ENCODE data around the gene HMG20B. TPM values are rescaled to one million over a fixed set of nuclear protein-coding genes. Genes with fewer than 3 reads are reported as not detected.
A peak's percentile ranks its signal among the peaks of the same experiment; 100 is the strongest.

Gene HMG20B
- total RNA-seq, 4 donors from 2014 or later: 56.1 to 77.6 (median 76.9) TPM

DNA sequence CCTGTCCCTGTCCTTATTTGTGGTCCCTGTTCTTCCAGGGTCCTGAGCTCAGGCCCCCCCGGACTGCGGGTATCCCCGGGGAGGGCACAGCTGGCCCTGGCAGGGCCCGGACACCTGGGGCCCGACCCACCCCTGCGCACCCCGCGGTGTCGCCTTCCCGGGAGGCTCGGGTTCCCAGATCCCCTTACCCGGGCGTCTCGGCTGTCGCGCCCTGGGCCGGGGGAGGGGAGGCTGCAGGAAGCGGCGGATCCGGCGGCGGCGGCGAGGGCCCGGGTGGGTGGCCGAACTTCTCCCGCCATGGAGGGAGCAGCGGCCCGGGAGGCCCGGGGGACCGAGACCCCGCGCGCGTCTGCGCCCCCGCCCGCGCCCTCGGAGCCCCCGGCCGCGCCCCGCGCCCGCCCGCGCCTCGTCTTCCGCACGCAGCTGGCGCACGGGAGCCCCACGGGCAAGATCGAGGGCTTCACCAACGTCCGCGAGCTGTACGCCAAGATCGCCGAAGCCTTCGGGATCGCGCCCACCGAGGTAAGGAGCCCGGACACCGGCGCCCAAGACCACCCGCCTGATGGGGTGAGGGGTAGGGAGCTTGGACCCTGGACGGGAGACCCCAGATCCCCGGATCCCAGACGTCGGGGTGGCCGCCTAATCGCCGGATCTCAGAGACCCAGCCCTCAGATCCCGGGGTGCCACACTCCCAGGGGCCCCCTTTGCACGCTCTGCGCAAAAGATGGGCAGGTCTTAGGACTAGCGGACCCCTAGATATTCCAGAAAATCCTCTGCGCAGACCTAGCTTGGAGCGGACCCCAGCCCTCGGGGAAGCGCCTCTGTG lies 12.8 kb downstream of the HMG20B start, which contains the start of gene GIPC3:
Gene GIPC3 (plus strand): TSS at position 178 of the 826 bp plus-strand sequence. CDS start 120 bp downstream, at position 298.
- WGBS, 2 donors: 0 to 26% methylated on average over 5 to 7 of the region's 84 CpGs
- DNase-seq: no peak
- H3K36me3 ChIP-seq: no peaks in the 10 kb centered on the region
- intact Hi-C loops (cut with DNase I): no loop called here
- H3K4me3 ChIP-seq: peak within 1 kb of the TSS in 3 of 4 donors; percentile 40 to 62 (median 43)
- H3K4me1 ChIP-seq: peaks cover 5 to 24% (median 11%) of the 10 kb centered on the region in 3 donors
- no peaks in the 10 kb centered on the region for H3K9me3 ChIP-seq
- TF ChIP-seq POLR2A (IDR thresholded peaks at IDR 0.05): no peak
- TF ChIP-seq, protein P1, sequence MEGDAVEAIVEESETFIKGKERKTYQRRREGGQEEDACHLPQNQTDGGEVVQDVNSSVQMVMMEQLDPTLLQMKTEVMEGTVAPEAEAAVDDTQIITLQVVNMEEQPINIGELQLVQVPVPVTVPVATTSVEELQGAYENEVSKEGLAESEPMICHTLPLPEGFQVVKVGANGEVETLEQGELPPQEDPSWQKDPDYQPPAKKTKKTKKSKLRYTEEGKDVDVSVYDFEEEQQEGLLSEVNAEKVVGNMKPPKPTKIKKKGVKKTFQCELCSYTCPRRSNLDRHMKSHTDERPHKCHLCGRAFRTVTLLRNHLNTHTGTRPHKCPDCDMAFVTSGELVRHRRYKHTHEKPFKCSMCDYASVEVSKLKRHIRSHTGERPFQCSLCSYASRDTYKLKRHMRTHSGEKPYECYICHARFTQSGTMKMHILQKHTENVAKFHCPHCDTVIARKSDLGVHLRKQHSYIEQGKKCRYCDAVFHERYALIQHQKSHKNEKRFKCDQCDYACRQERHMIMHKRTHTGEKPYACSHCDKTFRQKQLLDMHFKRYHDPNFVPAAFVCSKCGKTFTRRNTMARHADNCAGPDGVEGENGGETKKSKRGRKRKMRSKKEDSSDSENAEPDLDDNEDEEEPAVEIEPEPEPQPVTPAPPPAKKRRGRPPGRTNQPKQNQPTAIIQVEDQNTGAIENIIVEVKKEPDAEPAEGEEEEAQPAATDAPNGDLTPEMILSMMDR (IDR thresholded peaks at IDR 0.05): no peak
- H3K27ac ChIP-seq: peak within 1 kb of the TSS in 3 of 4 donors; percentile 34 to 66 (median 42)
- peaks cover 0 to 30% (median 7%) of the 10 kb centered on the region in 4 donors for H3K27me3 ChIP-seq

DNA sequence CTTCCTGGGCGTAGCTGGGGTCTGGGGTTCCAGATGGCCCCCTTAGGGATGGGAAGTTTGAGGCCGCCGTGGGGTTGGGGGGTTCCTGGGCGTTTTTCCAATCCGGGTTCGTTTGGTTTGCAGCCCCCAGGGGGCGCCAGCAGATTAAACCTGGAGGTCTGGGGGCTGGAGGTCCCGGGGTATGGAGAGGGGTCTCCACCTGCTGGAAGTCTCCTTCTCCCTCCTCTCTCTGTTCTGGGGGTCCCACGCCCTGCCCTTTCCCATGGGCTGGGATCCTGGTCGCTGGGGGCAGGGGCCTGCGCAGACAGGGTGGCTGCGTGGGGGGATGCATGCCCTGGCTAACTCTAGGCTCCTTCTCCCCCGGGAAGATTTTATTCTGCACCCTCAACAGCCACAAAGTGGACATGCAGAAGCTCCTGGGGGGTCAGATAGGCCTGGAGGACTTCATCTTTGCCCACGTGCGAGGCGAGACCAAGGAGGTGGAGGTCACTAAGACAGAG lies 13.4 kb downstream of the HMG20B start:
- intact Hi-C loops (cut with DNase I): no loop called here
- H3K9me3 ChIP-seq: peaks cover 0 to 4% (median 0%) of the 10 kb centered on the region in 3 donors
- peak overlapping the region in 3 of 4 donors; percentile 40 to 62 (median 43) for H3K4me3 ChIP-seq
- TF ChIP-seq POLR2A (IDR thresholded peaks at IDR 0.05): no peak
- TF ChIP-seq, protein P1 (IDR thresholded peaks at IDR 0.05): peak in 4 of 6 experiments; percentile 31 to 53 (median 40)
- DNase-seq: no peak
- peak overlapping the region in 3 of 4 donors; percentile 35 to 66 (median 42) for H3K27ac ChIP-seq
- 8 to 10% methylated on average over 2 to 5 of the region's 16 CpGs for WGBS, 2 donors
- peaks cover 0 to 30% (median 7%) of the 10 kb centered on the region in 4 donors for H3K27me3 ChIP-seq
- peaks cover 5 to 20% (median 11%) of the 10 kb centered on the region in 3 donors for H3K4me1 ChIP-seq
- no peaks in the 10 kb centered on the region for H3K36me3 ChIP-seq

DNA sequence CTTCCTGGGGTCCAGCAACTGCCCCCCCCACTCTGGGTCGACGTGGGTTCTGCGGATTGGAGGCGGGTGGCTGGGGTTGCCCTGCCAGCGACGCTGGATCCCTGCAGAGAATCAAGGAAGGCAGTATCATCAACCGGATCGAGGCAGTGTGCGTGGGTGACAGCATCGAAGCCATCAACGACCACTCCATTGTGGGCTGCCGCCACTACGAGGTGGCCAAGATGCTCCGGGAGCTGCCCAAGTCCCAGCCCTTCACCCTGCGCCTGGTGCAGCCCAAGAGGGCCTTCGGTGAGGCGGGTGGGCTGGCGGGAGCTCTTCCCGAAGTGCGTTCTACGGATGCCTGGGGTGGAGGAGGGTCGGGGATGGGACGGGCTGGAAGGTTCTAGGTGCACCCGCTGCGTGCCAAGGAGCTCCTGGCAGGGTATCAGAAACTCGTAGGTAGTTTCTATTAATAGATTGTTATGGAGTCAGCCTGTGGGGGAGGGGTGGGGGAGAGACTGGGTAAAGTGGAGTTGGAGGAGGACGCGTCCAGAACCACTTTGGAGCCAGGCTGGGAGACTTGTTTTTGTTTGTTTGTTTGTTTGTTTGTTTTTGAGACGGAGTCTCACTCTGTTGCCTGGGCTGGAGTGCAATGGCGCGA lies 14.1 kb downstream of the HMG20B start:
- TF ChIP-seq, protein P1 (IDR thresholded peaks at IDR 0.05): no peak
- TF ChIP-seq POLR2A (IDR thresholded peaks at IDR 0.05): no peak
- Histone ChIP-seq H3K27me3 (peaks cover 0 to 30% (median 7%) of the 10 kb centered on the region in 4 donors), H3K4me3 (no peak overlapping the region), H3K36me3 (no peaks in the 10 kb centered on the region), H3K27ac (peak overlapping the region in 3 of 4 donors; percentile 3 to 42 (median 35)), H3K4me1 (peaks cover 5 to 20% (median 11%) of the 10 kb centered on the region in 3 donors), H3K9me3 (peaks cover 0 to 4% (median 0%) of the 10 kb centered on the region in 3 donors)
- WGBS, 2 donors: 53 to 76% methylated on average over 7 to 11 of the region's 31 CpGs
- intact Hi-C loops (cut with DNase I): no loop called here
- DNase-seq: no peak

DNA sequence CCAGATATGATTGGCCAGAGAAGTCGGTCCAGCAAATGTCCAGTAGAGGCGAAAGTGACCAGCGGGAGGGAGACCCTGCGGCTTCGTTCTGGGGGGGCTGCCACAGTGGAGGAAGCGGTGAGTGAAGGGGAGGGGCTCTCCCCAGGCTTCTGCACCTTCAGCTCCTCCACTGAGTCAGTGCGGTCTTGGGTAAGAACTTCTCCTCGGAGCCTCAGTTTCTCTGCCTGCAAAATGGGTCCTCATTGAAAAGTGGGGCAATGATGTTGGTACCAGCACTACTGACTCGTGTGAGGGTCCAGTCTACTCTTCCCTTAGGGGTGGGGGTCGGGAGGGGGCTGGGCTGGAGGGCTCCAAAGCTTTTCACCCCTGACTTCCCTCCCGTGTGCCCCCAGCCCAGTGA lies 16.7 kb downstream of the HMG20B start:
- TF ChIP-seq POLR2A (IDR thresholded peaks at IDR 0.05): no peak
- TF ChIP-seq, protein P1 (IDR thresholded peaks at IDR 0.05): no peak
- DNase-seq: no peak
- H3K4me1 ChIP-seq: peaks cover 5 to 20% (median 11%) of the 10 kb centered on the region in 3 donors
- H3K27me3 ChIP-seq: peaks cover 0 to 35% (median 7%) of the 10 kb centered on the region in 4 donors
- intact Hi-C loops (cut with DNase I): no loop called here
- no peak overlapping the region for H3K27ac ChIP-seq
- H3K4me3 ChIP-seq: no peak overlapping the region
- WGBS, 2 donors: 91 to 95% methylated on average over 6 to 8 of the region's 11 CpGs
- H3K36me3 ChIP-seq: no peaks in the 10 kb centered on the region
- peaks cover 0 to 4% (median 0%) of the 10 kb centered on the region in 3 donors for H3K9me3 ChIP-seq

Data from esophagus squamous epithelium (tissue), 5 donors.